Right hindlimb (tissue), 1 donor: ENCODE results near the gene NECAB3.
A peak's percentile ranks its signal among the peaks of the same experiment; 100 is the strongest.

Experiments
- DNase-seq: peaks from one replicate; pipeline ENCODE4 v3.0.0-alpha.2; 2018

Gene NECAB3

DNA sequence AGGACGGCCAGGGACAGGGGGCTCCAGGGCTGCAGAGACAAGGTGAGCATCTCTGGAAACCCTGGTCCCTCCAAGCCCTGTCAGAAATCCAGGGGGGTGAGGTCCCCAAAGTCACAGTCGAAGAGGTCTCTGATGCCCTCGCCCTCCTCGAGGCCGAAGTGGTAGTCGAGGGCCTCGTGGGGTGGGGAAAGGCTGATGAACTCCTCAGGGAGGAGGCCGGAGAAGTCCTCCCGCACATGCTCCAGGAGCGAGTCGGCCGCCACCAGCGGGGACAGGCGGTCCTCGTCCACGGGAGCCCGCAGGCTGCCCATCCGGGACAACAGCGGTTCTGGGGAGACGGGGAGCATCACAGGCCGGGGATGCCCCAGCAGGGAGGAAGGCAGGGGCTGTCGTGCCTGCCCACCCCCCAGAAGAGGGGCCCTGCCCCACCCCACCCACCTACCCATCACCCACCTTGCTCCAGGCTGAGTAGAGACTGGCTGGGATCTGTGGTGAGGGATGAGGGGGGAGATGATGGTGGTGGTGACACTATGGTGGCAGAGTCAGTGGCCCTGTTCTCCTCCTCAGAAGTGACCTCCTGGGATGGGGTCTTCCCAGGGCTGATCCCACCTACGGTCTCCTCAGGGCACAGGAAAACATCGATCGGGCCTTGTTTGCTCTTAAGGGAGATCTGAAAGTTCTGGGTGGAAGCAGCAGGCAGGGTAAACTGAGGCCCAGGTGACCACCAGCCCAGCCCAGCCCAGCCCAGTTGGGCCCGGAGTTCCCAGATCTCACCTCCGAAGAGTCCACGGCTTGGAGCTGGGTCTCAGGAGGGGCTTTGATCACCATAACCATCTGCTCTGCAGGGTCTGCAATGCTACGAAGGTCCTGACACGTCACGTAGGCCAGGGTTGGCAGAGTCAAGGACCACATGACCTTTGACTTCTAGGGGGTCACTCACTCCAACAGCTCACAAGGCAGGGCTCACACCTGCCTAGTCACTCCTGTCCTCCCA is 2.7 kb upstream of the NECAB3 start:
- DNase-seq, result no peak

GRCh38 chr20:33676121-33676520 is 1.9 kb upstream of the NECAB3 start:
- no peak for DNase-seq

DNA sequence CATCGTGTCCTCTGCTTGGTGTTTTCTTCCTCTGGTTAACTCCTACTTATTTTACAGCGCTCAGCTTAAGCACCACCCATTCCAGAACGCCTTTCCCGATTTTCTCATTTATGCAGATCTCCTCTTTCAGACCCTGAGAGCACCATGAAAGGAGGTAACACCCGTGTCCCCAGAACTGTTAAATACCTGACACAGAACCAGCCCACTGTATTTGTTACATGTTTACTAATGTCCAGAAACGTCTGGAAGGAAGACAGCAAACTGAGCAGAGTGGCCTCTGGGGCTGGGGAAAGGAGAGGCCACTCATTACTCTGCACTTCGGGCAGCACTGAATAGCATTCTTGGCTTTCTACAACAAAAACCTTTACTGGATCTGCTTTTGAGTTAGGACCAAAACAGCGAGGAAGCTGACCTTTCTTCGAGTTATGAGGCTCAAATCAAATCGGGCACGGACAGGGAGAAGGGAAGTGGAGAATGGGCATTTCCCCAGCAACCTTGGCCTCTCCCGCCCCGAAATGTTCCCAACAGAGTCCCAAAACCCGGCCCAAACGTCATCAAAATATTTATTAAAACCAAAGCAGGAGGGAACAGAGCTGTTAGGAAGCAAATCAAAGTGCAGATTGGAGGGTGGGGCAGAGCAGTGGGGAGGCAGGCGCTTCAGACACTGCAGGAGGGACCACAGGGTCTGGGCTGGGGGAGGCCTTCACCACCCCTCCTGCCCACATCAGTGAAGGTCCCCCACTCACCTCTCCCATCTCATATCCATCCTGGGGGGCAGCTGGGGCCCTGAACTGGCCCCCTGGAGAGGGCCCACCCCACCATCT is 1.1 kb upstream of the NECAB3 start:
- peak; percentile 18 for DNase-seq

GRCh38 chr20:33673410-33674293 is 576 bp downstream of the NECAB3 start:
- DNase-seq, result peak; percentile 30

GRCh38 chr20:33673114-33673409 is 1.2 kb downstream of the NECAB3 start:
- DNase-seq, result peak; percentile 19

- no peak for DNase-seq
These were observed 1.7 kb downstream of the NECAB3 start for GRCh38 chr20:33672426-33673113.

GRCh38 chr20:33671573-33672288 is 2.5 kb downstream of the NECAB3 start:
- peak; percentile 22 for DNase-seq

GRCh38 chr20:33670715-33671499 is 3.3 kb downstream of the NECAB3 start:
- peak; percentile 15 for DNase-seq

DNA sequence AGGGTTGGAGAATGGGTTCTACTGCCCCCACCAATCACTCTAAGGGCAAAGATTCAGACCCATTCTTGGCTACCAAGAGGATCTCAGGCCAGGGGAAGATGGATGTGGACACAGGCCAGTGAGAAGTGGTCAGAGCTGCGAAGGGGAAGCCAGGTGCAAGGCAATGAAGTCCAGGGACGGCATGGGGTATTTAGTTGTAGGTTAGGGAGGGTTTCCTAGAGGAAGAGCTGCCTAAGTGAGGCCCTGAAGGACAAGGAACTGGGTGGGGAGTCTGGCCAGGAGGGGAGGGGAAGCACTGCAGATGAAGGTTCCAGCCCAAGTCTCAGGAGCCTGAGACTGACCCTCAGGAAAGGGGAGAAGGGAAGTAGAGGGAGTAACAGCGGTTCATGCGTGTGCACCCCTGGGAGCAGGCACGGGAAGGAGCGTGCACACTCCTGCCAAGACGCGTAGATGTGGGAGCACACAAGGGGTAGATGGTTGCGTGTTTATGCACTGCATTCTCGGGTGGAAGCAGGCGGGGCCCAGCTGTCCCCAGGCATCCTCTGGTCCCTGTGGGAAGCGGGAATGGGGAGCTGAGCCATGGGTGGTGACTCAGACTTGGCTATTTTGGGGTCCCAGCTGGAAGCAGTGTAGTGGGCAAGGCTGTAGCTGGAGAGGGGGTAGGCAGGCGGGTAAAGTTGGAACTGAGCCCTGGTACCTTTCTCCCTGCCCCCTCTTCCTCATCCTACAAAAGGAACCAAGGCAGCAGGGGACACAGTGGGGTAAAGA is 4.2 kb downstream of the NECAB3 start:
- peak; percentile 17 for DNase-seq

GRCh38 chr20:33669224-33669623 is 5.0 kb downstream of the NECAB3 start:
- peak; percentile 15 for DNase-seq

- DNase-seq, result peak; percentile 18
These were observed 5.6 kb downstream of the NECAB3 start for GRCh38 chr20:33668466-33669155.

- DNase-seq, result peak; percentile 88
These were observed 6.4 kb downstream of the NECAB3 start for GRCh38 chr20:33667676-33668465.

GRCh38 chr20:33667245-33667675 is 7.0 kb downstream of the NECAB3 start:
- no peak for DNase-seq

DNA sequence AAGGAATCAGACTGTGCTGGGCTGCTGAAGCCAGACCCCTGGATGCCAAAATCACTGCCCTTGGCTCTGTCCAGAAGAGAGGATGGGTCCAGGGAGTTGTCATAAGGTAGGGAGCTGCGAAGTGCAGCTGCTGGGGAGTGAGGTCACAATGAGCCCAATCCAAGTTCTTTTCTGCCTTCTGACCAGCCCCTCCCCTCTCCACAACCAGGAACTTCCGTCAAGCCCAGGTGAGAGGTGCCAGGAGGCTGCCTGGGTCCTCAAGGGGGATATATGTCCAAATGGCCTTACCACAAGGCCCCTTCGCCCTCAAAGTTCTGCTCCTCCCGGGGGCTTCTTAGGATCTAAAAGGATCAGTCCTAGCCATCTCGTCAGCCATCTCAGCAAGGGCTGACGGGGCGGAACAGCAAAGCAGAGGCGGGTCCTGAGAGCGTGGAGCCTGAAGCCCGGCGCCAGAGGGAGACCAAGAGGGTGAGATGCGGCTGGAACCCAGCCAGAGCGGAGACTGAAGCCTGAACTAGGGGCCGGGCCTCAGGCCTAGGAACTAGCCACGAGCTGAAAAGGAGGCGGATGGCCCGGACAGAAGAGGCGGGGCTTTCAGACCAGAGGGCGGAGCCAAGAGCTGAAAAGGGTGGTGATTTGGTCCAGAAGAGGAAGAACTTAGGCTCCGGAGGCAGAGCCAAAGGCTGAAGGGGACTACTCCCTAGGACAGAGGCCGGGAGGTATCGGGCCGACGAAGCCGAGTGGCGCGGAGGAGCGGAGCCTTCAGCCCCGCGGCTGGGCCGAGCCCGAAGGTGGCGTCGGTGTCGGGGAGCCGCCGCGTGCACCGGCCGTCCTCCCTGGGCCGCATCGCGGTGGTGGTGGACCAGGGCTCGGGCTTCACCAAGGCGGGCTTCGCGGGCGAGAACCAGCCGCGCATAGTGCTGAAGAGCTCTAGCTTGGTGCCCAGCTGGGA is 7.7 kb downstream of the NECAB3 start, which contains the start of gene ACTL10:
Gene ACTL10 (plus strand): TSS at position 651 of the 952 bp plus-strand sequence. CDS start 555 bp downstream, outside the sequence.
- DNase-seq, result peak; percentile 95

DNA sequence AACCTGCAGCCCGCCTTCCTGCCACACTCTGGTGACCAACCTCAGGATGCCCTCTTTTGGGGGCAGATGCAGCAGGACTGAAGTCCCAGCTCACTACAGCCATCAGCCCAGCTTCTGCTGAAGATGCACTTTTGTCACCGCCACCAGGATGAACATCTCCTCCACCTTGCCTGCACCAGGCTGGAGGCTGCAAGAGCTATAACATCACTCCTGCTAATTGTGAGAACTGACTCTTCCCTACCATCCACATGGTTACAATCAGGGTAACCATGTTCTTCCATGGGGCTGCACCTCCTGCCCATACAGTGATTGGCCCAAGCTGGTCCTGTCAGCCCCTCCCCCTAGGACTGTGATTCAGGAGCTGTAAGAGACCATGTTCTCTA is 9.5 kb downstream of the NECAB3 start:
- DNase-seq, result no peak

- DNase-seq, result no peak
These were observed 10.0 kb downstream of the NECAB3 start for GRCh38 chr20:33664085-33664761.
